HG03060 (cell line): ENCODE results near the gene SELENOO.

ENCODE experiments used
- ATAC-seq: cut with Tn5 transposase; IDR thresholded peaks from one replicate; pipeline ENCODE4 v1.9.1; 2021; ENCODE audit warnings: low read depth, moderate number of reproducible peaks; ENCODE audit not compliant: unreplicated experiment

The SELENOO gene

DNA sequence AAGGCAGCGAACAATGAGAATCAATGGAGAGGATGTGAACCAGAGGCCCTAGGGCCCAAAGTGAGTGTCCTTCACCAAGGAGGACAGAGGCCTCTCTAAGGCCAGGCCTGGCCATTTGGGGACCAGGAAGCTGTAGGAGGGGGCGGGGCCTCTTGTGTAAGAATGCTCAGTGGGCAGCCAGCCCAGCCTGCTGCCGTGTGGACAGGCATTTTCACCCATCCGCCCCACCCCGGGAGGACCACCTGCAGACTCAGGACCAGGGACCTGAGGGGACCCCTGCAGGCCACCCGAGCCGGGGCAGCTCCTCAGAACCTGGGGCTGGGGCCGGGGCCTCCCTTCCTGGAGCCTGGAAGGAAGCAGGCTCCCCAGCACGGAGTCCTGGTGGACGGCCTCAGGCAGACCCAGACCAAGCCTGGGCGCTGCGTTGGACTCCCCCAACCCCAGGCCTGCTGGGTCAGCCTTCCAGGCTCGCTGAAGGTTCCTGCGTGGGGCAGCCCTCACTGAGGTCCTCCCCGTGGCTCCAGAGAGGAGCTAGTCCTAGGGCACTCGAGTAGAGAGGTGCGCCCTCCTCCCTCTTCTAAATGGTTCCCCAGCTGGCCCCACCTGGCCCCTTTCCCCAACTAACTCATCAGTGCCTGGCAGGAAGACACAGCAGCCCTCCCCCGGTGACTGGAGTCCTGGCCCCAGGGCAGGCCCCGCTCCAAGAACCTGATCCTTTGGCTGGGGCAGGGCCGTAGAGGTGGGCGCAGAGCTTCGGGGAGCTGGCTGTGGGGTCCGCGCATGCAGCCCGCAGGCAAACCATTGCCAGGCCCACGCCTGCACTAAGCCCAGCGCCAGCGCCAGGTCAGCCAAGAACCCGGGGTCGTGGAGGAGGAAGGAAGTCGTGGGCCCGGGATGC lies 16.6 kb upstream of the SELENOO start:
- no peak for ATAC-seq

DNA sequence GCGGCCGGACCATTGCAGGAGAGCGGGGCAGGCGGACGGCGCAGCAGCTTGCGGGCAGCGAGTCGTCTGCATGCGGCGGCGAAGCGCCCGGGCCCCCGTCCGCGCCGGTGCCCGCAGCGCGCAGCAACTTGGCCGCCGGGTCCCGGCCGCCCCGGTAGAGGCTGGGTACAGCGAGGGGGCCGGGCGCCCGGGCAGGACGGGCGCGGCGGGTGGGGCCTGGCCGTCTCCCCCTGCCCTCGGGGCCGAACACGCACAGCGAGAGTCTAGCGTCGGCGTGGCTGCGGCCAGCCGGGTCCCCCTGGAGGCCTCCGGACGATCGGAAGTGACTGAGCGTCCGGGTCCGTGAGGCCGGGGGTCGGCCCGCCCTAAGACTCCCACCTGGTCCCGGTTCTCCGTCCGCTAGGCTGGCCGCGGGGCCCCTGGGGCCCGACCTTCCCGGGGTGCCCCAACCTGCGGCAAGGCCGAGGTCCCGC lies 15.9 kb upstream of the SELENOO start:
- no peak for ATAC-seq

DNA sequence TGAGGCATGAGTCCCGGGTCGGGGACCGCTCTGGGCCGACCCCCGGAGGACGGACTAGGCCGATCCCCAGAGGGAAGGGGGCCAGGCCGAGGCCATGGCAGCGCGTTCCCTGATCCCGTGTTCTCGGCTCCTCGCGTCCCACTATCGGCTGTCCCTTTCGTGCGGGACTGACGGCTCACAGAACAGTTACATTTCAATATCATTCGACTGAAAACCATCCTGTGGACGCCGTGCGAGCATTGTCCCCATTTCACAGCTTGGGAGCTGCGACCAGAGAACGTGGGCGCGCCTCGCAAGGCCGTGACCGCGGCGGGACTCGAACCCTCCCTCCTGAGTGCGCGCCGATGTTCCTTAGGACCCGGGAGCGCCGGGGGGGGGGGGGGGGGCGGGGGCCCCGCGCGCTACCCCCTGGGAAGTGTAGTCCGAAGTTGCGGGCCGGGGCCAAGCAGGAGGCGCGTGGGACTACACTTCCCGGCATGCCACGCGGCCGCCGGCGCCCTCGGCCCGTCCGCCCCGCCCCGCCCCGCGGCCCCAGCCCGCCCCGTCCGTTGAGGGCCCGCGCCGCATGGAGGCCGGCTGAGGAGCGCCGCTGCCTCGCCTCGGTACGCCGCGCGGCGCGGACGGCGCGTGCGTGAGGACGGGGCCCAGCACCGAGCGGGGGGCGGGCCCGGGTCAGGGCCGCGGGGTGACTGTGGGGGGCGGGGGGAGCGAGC lies 15.3 kb upstream of the SELENOO start, which contains the start of gene TRABD:
Gene TRABD (plus strand): TSS at position 539 of the 713 bp plus-strand sequence. CDS start 7,148 bp downstream, outside the sequence.
- no peak for ATAC-seq

DNA sequence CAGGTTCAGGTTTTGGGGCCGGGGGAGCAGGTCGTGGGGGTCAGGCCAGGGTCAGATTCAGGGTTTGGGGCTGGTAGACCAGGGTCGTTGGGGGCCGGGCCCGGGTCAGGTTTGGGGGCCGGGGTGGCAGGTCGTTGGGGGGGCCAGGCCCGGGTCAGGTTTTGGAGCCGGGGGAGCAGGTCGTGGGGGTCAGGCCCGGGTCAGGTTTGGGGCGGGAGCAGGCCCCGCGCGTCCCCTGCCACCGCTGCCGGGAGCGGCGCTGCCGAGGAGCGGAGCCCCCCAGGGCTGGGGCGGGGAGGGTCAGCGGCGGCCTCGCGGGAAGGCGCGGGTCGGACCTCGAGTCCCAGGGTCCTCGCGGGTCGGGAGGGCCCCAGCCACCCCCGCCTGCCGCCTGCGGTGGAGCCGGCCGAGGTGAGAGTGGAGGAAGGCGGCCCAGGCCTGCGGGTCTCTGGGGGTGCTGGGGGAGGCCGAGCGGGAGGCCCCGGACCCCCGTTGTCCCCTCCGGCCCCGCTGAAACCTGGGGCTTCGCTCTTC lies 14.6 kb upstream of the SELENOO start:
- ATAC-seq, result no peak

DNA sequence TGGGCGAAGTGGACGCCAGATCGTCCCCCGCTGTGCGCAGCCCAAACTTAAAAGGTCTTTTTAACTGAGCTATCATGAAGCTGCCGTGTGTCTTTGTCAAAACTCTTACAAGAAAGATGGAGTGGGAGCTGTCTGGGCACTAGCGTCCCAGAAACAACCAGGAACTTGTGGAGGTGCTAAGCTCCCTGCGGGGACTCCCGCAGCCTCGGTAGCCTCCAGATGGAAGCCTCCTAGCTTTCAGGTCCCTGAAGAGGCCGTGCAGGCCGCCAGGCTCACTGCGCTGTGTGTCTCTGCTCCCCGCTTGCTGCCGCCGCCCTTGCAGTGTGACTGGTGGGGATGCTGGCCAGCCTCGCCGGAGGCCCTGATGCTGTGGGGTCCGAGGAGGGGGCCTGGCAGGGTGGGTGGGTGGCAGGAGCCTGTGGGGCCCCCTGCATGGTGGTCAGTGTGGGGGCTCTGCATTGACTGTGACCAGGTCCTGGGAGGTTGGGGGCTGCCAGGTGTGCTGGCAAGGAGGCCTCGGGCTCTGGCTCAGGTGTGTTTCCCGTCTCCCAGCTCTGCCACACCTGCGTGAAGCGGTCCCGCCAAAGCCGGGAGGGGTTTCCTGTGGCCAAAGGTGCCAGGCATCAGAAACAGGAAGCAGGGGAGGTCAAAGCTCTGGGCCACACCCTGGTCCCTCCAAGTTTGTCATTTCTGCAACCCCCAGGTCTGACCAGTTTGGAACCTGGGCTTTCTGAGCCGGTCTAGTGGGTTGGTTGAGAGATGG lies 13.9 kb upstream of the SELENOO start:
- ATAC-seq, result no peak

DNA sequence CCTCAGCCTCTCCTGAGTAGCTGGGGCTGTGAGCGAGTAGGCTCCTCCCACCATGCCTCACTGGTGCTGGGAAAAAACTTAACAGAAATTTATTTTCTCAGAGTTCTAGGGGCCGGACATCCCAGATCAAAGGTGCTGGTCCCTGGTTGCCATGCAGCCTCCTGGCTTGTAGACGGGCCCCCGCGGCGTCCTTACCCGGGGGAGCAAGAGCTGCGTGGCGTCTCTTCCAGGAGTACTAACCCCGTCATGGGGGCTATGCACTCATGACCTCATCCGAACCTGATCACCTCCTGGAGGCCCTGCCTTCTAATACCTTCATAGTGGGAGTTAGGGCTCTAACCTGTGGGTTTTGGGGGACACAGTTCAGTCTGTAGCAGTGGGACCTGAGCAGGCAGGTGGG lies 12.5 kb upstream of the SELENOO start:
- no peak for ATAC-seq

DNA sequence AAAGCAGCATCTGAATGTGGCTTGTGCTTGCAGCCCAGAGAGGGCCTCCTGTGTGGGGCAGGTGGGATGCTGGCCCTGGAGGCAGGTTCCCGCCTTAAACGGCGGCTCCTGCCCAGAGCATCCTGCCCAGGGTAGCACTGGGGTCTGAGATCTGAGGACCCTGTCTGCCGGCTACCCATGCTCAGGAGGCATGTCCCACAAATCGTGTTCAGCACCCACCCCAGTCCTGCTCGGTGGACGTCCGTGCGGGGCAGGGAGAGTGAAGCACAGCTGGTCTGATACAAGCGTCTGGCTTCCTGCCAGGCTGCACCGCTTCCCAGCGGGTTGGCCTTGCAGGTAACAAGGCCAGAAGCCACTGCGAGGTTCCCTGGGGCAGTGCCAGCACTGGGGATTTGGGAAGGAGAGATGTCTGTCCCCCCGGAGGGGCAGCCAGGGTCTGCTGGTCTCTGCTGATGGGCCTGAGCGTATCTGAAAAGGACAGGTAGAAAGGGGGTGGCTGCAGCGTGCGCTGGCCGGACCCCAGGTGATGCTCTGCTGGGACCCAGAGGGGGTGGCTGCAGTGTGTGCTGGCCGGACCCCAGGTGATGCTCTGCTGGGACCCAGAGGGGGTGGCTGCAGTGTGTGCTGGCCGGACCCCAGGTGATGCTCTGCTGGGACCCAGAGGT lies 11.5 kb upstream of the SELENOO start:
- ATAC-seq, result no peak

DNA sequence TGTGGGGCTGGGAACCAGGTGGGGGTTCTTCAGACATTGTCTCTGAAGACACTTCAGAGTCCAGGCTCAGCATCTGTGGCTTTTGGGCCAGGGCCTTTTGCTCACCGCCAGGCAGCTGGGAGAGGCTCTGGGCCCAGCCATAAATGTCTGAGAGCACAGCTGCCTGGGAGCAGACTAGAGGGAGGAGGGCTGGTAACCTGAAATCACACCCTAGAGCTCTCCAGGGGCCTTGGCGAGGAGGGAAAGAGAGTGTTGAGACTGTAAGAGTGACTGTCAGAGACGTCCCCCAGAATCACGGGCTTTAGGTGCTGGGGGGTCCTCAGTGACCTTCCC lies 11.0 kb upstream of the SELENOO start:
- no peak for ATAC-seq

DNA sequence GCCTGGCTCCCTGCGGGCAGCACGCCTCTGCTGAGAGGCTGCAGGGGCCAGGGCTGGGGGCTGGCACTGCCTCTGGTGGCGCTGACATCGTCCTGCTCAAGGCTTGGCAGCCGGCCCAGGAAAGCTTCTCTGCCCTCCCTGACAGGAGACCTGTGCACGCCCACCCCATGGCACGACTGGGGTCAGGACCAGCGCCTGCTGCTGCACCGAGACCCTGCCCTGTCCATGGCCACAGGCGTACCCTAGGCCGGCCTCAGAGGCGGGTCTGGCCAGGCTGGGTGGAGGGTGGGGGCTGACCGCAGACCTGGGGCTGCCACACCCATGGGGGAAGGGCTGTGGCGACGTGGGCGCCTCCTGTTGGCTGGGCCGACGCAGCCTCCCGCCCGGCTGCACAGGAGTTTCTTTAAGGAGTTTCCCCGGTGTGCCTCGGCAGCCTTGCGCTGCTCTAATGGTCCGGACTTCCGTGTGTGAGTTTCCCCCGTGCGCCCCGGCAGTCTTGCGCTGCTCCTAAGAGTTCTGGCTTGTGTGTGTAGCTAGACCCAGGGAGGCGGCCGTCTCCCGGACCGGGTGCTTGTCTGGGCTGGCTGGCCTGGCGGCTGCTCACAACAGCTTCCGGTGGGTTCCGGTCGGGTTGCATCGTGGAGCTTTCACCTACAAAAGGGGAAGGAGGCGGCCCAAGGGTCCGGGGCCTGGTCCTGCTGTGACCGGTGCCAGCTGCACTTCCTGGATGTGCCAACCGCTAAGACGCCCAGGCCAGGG lies 10.4 kb upstream of the SELENOO start:
- ATAC-seq, result peak; percentile 29

DNA sequence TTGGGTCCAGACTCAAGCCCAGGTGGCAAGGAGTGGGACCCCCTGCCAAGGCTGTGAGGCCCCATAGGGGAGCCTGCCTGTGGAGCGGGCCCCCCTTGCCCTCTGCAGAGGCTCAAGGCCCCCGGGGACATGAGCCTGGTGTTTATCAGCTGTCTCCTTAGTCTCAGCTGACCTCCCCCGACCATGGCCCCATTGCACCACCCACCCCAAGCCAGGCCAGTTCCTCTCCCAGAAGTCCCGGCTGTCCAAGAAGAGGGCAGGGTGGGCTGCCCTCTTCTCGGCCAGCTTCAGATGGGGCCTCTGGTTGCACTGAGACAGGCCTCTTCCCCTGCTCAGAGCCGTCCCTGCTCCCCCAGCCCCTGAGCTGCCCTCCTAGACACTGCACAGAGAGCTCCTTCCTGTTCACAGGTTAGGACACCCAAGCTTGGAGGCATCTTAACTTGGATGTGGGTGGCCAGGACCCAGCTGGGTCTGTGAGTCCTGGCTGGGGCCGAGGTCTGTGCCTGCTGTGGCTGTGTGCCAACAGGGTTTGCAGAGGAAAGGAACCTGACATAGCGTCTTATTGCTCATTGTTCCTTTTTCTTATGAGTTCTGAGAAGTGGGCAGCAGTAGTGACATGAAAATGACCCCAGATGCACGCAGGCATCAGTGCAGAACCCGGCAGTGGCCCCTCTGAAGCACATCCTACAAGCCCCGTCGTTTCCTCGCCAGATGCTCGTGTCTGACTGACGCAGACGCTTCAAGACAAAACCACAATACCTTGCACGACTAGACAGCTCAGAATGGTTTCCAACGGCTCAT lies 9.7 kb upstream of the SELENOO start:
- peak; percentile 27 for ATAC-seq

DNA sequence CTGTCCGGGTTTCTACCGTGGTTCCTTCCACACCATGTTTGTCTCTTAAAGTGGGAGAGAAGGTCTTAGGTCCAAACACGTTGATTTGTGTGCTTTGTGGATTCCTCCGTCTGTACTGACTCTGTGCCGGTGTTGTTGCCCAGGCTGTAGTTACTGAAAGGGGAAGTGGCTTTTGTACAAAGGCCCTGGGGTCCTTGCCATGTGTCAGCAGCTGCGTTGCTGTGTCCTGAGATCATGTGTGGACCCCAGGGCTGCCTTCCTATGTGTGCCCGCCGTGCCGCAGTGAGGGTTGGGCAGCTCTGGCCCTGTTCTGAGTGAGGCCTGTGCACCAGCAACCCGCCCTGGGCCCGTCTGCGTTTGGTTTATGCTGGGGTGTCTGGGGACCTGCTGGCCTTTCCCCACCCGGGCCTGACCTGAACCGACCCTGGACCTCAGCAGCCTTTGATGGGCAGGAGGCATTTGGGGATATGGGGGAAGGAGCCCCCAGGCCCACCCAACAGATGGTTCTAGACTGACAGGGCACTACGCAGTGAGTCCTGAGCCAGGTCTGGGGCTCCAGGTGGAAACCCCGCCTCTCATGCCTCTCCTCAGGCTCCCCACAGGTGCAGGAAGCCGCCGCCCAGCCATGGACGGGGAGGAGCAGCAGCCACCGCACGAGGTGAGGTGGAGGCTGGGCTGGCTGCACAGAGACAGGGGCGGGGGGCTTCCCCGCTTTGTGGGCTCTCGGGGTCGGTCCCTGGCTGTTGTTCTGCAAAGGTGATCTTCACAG lies 8.2 kb upstream of the SELENOO start:
- no peak for ATAC-seq

DNA sequence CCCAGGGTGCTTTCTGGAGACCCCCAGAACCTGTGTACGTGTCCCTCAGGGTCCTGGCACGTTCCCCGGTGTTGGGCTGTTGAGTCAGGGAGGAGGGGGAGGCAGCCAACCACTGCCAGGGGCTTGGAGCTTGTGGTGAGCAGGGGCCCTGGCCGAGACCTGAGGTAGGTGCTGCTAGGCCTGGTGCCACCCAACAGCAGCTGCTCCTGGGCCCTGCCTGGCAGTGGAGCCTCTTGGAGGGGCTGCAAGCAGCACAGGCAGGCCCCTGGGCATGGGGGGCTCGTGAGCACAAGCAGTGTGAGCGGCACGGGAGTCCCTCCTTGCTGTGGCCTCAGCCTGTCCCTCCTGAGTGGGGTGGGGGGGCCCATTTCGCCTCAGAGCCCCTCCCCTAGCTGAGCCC lies 7.2 kb upstream of the SELENOO start:
- ATAC-seq, result no peak

DNA sequence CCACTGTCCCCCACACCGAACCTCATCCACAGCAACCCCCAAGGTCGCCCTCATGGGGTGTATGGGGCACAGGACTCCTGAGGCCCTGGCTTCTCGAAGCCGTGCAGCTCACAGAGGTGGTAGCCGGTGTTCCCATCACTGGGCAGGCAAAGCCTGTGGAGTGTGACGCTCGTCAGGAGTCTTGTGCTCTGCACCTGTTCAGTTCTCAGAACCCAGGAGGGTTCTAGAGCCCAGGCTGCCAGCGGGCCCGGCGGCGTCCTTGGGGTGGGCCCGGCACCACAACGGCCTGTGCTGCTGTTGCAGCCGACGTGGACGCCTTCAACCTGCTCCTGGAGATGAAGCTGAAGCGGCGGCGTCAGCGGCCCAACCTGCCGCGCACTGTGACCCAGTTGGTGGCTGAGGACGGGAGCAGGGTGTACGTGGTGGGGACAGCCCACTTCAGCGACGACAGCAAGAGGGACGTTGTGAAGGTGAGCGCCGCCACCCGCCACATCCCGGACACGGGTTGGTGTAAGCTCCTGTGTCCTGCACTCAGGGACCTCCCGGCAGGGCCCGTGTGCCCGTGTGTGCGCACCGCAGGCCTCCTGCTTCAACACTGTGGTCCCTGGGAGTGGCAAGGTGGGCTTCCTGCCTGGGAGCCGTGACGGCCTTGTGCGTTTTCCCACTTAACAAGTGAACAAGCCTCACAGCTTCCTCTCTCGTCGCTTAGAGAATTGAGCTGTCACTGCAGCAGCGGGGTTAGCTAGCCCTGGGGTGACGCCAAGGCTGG lies 6.6 kb upstream of the SELENOO start:
- no peak for ATAC-seq

DNA sequence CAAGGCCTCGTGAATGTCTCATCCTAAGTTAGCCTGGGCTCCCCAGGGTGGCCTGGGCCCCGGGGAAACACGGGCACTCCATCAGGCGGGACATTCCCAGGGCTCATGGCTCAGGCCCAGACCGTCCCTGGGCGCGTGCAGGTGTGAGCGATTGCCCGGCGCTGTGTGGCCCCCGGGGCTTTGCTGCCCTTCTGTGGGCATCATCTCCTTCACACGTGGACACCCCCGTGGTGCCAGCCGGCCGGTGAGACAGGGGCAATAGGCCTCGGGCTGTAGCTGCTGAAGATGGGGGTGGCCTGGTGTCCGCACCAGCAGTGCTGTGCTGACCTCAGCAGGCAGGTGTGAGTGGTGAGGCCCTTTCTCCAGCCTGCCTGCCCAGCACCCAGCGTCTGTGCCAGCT lies 4.6 kb upstream of the SELENOO start:
- ATAC-seq, result no peak

DNA sequence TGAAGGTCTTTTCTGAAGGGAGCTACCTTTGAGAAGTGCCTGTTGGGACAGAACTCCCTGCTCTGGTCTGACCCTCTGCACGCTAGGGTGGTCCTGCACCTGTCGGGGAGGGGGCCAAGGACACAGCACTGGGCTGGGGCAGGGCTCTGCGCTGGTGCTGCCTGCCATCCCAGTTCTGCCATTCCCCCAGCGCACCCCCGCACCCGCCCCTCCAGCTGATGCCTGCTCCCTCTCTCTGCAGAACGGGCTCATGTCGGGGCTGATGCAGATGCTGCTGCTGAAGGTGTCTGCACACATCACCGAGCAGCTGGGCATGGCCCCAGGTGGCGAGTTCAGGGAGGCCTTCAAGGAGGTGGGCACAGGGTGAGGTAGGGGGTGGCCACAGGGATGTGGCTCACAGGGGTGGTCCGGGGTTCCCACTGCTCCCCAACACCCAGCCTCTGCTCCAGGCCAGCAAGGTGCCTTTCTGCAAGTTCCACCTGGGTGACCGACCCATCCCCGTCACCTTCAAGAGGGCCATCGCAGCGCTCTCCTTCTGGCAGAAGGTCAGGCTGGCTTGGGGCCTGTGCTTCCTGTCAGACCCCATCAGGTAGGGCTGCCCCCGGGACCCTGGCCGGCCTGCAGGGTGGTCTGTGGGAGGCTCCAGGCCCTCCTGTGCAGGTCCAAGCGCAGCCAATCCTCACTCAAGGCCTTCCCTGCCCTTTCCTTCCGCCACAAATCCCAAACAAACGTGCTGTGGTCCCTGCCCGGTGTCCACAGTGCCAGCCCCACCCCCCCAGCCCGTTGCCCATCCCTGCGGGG lies 3.6 kb upstream of the SELENOO start:
- no peak for ATAC-seq

DNA sequence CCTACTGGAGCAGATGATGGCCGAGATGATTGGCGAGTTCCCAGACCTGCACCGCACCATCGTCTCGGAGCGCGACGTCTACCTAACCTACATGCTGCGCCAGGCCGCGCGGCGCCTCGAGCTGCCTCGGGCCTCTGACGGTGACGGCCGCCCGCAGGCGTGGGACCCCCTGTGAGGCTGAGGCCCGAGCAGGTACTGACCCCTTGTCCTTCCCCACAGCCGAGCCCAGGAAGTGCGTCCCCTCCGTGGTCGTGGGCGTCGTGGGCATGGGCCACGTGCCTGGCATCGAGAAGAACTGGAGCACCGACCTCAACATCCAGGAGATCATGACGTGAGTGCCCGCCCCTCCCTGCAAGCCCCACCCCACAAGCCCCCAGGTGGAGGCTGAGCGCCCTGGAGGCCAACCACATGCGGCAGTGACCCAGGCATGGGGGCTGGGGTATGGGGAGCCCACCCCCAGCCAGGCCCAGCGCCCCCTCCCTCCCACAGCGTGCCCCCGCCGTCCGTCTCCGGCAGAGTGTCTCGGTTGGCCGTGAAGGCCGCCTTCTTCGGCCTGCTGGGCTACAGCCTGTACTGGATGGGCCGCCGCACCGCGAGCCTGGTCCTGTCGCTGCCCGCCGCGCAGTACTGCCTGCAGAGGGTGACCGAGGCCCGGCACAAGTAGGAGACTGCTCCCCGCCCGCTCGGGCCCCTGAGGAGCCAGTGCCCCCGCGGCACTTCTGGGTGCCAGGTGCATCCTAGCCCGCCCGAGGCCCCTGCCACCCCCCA lies 2.8 kb upstream of the SELENOO start:
- no peak for ATAC-seq
